Activated CD4-positive, alpha-beta T cell treated with anti-CD3 and anti-CD28 coated beads for 36 hours (primary cell): ENCODE measurements around the gene KCNG2. TPM values are rescaled to one million over a fixed set of nuclear protein-coding genes. Genes with fewer than 3 reads are reported as not detected.

Experiments
- ATAC-seq: fragments of 200-7000 bp; cut with Tn5 transposase; one replicate; pipeline ENCODE4 v1.10.0; 2021; ENCODE audit warnings: mild to moderate bottlenecking, moderate library complexity
- CTCF ChIA-PET: fragments of 350-600 bp; sonication (Branson Sonifier 250); formaldehyde crosslinking; loops from one replicate; lab custom pipeline; 2021; ENCODE audit warnings: antibody characterized with exemption; lab: Charles Lee
- POLR2A ChIA-PET: fragments of 350-600 bp; sonication (Branson Sonifier 250); formaldehyde crosslinking; loops from one replicate; lab custom pipeline; 2021; ENCODE audit warnings: antibody characterized with exemption, inconsistent platforms; lab: Charles Lee
- DNase-seq: peaks from one replicate; pipeline ENCODE4 v3.0.0-alpha.2; 2020
- H3K27ac Mint-ChIP-seq: one replicate; pipeline ENCODE4 v1.8.0; 2021; ENCODE audit warnings: mixed read lengths
- H3K27me3 Mint-ChIP-seq: one replicate; pipeline ENCODE4 v1.8.0; 2021; ENCODE audit warnings: mixed read lengths
- H3K36me3 Mint-ChIP-seq: one replicate; pipeline ENCODE4 v1.8.0; 2021; ENCODE audit warnings: low read depth, mixed read lengths
- H3K4me1 Mint-ChIP-seq: one replicate; pipeline ENCODE4 v1.8.0; 2021; ENCODE audit warnings: mixed read lengths
- H3K4me3 Mint-ChIP-seq: one replicate; pipeline ENCODE4 v1.8.0; 2021; ENCODE audit warnings: mild to moderate bottlenecking, moderate library complexity, mixed read lengths
- H3K9me3 Mint-ChIP-seq: one replicate; pipeline ENCODE4 v1.8.0; 2021; ENCODE audit warnings: low read depth, mixed read lengths
- intact Hi-C, 2 experiments: fragments of 100-400 bp; cut with DNase I in 1 of 2; cut with micrococcal nuclease in 1 of 2; formaldehyde crosslinking; loops; one replicate each; pipeline versions ENCODE4 v1.14.2 to v1.15.1; 2022 to 2024; cut with DNase I, micrococcal nuclease
- total RNA-seq, 2 experiments: library from RNA; stranded (reverse); gene quantifications; one replicate each; pipeline ENCODE4 v1.2.3, GENCODE V29; 2021

The KCNG2 gene
- total RNA-seq, 2 experiments from 2014 or later = not detected

DNA sequence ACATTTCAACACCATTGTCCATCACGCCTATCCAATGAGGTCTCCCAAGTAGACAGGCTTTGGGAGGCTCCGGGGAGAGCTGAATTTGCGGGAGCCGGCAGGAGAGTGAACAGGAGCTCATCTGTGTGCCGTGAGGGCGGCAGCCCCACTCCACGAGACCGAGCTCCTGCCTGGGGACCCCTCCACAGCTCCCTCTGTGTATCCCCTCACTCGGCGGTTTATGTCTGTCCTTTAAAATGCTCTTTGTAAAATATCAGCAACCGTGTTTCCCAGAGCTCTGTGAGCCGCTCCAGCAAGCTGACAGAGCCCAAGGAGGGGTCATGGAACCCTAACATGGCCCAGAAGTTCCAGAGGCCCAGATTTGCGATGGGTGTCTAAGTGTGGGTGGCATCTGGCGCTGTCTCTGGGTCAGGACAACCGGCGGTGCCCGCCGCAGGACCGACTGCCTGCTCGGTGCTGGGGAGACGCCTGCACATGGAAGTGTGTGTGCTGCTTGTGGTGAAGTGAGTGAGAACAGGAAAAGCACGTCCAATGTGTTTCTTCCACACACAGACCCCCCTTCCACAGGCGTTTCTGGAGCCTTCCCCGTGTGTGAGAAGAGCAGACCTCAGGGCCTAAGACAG is 118.9 kb downstream of the KCNG2 start:
- ChIA-PET CTCF (interaction anchor here (0.7 kb wide), 1 partner anchor 80 kb away, joined by 3 read pairs; no protein-coding TSS in a partner anchor), POLR2A (no interaction called here)
- ATAC-seq (no peak), DNase-seq (no peak)
- intact Hi-C loops = no loop called here
- Mint-ChIP-seq H3K4me1 (peaks cover 26% of the 10 kb centered on the region), H3K9me3 (no peaks in the 10 kb centered on the region), H3K4me3 (no peak overlapping the region), H3K27ac (no peak overlapping the region), H3K27me3 (no peaks in the 10 kb centered on the region), H3K36me3 (peaks cover 32% of the 10 kb centered on the region)

DNA sequence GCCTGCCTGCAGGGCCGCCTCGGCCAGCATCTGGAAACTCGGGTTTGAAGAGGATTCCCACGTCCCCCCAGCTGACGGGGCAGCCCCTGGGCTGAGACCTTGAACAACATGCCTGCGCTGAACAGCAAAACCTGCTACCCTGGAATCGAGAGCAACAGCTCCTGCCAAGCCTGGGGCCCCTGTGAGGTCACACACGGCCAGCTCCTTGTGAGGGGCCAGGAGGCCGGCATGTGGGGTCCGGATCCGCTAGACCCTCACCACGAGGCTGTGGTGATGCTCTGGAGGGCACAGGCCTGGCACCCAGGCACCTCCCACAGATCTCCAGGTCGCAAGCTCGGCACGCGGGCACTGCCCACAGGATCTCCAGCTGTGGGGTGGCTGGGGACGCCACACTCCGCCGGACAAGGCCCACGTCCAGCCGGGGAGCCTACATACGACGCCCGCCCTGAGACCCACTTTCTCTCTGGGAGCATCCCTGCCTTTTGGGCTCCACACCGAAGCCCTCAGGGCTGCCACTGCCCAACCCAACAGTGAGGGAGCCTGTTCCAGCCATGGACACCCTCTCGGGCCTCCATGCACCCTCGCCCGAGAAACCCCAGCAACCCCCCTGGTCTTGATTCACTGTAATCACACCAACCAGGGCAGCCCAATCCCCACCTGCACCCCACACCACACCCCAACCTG is 119.6 kb downstream of the KCNG2 start:
- intact Hi-C loops = no loop called here
- H3K4me3 Mint-ChIP-seq = no peak overlapping the region
- CTCF ChIA-PET = interaction anchor here (0.7 kb wide), 1 partner anchor 79 kb away, joined by 3 read pairs; no protein-coding TSS in a partner anchor
- POLR2A ChIA-PET = no interaction called here
- peaks cover 32% of the 10 kb centered on the region for H3K36me3 Mint-ChIP-seq
- H3K9me3 Mint-ChIP-seq = no peaks in the 10 kb centered on the region
- no peak overlapping the region for H3K27ac Mint-ChIP-seq
- DNase-seq (no peak), ATAC-seq (no peak)
- H3K27me3 Mint-ChIP-seq = no peaks in the 10 kb centered on the region
- peaks cover 23% of the 10 kb centered on the region for H3K4me1 Mint-ChIP-seq

DNA sequence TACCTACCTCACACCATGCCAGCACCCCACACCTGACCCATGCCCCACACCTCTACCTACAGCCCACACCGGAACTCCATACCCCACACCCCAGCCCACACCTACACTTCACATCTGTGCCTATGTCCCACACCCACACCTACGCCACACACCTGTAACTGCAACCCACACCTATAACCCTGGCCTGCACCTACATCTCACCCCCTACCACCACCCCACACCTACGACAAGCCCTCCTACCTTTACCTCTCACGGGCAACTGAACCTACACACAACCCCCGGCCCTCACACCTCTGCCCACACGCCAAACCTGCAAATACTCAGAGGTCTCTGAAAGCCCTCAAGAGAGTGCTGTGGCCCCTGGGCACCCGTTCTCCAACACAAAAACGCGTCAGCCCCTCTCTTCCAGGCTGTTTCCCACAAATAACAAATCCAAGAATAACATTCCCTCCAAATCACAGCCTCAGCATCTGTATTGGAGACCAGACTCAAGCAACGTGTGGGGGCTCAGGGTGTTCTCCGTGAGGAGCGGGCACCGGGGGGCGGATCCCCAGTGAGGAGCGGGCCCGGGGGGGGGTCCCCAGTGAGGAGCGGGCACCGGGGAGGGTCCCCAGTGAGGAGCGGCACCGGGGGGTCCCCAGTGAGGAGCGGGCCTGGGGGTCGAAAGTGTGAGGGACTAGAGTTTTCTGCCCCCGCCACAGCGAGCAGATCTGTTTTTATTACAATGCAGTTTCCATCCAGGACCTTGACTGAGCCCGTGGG is 120.3 kb downstream of the KCNG2 start:
- Mint-ChIP-seq H3K27ac (no peak overlapping the region), H3K36me3 (peaks cover 31% of the 10 kb centered on the region), H3K4me3 (no peak overlapping the region), H3K4me1 (peaks cover 16% of the 10 kb centered on the region), H3K27me3 (no peaks in the 10 kb centered on the region), H3K9me3 (no peaks in the 10 kb centered on the region)
- intact Hi-C loops = no loop called here
- ATAC-seq = no peak
- DNase-seq = no peak
- CTCF ChIA-PET = no interaction called here
- POLR2A ChIA-PET = no interaction called here

DNA sequence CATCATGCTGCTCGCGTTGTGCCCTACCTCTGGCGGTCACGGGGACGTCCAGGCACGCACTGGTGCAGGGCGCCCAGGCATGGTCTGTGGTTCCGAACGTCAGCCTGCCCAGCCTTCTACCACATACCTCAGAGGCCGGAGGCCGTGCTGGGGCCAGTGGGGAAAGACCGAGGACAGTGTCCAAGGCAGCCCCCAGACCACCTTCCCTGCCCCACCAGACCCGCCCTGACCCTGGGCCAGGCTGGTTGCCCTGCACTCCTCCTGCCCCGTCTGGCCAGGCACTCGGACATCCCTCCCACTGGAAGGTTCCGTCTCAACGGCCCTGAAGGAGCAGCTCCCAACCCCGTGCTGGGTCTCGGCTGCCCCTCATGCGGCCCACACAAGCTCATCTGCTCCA is 120.9 kb downstream of the KCNG2 start:
- no peak for DNase-seq
- Mint-ChIP-seq H3K27ac (no peak overlapping the region), H3K4me1 (peaks cover 10% of the 10 kb centered on the region), H3K4me3 (no peak overlapping the region), H3K36me3 (peaks cover 28% of the 10 kb centered on the region), H3K9me3 (no peaks in the 10 kb centered on the region), H3K27me3 (no peaks in the 10 kb centered on the region)
- ChIA-PET CTCF (no interaction called here), POLR2A (no interaction called here)
- no peak for ATAC-seq
- intact Hi-C loops = no loop called here

DNA sequence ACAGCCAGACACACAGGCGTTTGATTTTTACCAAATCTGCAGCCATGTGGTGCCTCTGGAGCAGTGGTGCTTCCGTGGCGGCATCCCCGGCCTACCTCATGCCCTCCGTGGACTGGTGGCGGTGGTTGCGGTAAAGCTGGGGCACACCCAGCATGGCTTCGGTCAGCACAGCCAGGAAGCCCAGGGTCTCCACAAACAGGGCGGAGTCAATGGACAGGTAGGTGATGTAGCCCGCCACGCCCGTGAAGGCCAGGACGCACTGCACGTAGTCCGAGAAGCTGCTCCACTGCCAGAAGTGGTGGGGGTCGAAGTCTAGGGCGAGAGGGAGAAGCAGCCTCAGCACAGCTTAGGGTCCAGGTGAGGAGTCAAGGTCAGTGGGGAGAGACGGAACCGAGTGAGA is 121.4 kb downstream of the KCNG2 start:
- intact Hi-C loops = no loop called here
- Mint-ChIP-seq H3K36me3 (peaks cover 29% of the 10 kb centered on the region), H3K27ac (peak overlapping the region; percentile 31), H3K4me1 (peaks cover 8% of the 10 kb centered on the region), H3K4me3 (no peak overlapping the region), H3K27me3 (no peaks in the 10 kb centered on the region), H3K9me3 (no peaks in the 10 kb centered on the region)
- ChIA-PET POLR2A (no interaction called here), CTCF (no interaction called here)
- DNase-seq (no peak), ATAC-seq (no peak)

DNA sequence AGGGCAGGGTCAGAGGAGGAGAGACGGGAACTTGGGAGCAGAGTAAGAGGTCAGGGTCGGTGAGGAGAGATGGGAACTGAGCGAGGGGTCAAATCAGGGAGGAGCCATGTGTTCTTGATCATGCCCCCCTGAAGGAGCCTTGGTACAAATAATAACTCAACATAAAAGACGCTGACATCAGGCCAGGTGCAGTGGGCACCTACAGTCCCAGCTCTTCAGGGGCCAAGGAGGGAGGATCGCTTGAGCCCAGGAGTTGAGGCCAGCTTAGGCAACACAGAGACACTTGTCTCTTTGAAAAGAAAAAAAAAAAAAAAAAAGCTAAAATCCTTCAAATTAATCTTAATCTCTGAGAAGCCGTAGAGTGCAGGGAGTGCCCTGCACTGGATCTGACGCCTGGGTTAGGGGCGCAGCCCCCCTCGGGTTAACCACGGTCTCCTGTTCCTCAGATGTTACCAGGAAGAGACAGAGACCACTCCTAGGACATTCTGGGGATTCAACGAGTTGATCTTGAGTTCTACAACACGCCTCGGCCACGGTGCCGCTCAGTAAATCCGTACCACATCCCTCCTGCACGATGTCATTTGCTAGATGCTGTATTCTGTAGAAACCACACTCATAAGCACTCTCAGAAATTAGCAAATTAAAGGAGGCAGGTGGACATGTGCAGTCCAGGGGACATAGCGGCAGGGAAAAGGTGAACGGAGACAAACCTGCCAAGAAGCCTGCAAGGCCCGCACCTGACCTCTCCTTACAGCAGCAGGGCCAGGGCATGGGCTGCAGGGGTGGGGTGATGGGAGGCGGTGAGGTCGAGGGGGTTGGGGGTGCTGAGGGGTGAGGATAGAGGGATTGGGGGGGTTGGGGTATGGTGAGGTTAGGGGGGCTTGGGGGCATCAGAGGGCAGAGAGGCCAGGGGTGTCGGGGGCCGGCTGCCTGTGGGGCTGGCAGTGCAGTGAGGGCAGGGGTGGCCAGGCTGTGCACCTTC is 124.5 kb downstream of the KCNG2 start:
- POLR2A ChIA-PET = no interaction called here
- Mint-ChIP-seq H3K27ac (no peak overlapping the region), H3K27me3 (no peaks in the 10 kb centered on the region), H3K36me3 (peaks cover 22% of the 10 kb centered on the region), H3K9me3 (no peaks in the 10 kb centered on the region), H3K4me3 (no peak overlapping the region), H3K4me1 (no peaks in the 10 kb centered on the region)
- ATAC-seq (no peak), DNase-seq (no peak)
- intact Hi-C loops = no loop called here
- CTCF ChIA-PET = no interaction called here

DNA sequence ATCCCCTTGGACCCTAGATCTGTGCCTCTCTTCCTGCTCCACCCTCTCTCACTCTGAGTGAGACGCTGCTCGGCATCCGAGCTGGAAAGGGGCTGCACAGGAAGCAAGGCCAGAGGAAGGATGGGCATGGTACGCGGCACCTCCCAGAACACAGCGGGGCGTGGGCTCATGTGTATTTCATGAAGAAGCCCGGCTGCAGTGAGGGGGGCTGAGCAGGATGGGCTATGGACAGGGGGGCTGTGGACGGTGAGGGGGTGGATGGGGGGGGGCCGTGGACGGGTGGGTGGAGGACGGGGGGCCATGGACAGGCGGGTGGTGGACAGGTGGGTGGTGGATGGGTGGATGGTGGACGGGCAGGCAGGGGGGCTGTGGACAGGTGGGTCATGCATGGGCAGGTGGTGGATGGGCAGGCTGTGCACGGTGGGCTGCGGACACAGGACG is 125.3 kb downstream of the KCNG2 start:
- ATAC-seq = no peak
- Mint-ChIP-seq H3K4me1 (no peaks in the 10 kb centered on the region), H3K36me3 (peaks cover 24% of the 10 kb centered on the region), H3K4me3 (no peak overlapping the region), H3K27ac (no peak overlapping the region), H3K27me3 (no peaks in the 10 kb centered on the region), H3K9me3 (no peaks in the 10 kb centered on the region)
- POLR2A ChIA-PET = no interaction called here
- DNase-seq = no peak
- CTCF ChIA-PET = no interaction called here
- intact Hi-C loops = no loop called here

DNA sequence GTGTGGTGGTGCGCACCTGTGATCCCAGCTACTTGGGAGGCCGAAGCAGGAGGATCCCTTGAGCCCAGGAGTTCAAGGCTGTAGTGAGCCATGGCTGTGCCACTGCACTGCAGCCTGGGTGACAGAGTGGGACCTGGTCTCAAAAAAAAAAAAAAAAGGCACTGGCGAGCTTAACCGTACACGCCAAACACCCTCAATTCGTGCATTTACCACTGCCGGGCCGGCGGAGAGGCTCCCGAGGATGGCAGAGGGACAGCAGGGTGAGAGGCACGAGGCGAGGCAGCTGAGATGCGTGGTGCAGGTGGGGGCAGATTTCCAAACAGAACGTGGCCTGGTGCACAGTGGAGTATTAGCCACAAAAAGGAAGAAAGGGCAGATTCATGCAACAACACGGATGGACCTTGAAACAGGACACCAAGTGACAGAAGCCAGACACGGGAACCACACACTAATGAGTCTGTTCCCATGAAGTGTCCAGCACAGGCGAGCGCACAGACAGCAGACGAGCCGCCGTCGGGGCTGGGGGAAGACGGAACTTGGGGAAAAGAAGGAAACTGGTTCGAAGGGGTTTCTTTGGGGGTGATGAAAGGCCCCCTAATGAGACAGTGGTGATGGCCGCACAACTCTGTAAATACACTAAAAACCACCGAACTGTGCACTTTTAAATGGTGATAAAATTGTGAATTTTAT is 126.3 kb downstream of the KCNG2 start:
- intact Hi-C loops = no loop called here
- POLR2A ChIA-PET = no interaction called here

DNA sequence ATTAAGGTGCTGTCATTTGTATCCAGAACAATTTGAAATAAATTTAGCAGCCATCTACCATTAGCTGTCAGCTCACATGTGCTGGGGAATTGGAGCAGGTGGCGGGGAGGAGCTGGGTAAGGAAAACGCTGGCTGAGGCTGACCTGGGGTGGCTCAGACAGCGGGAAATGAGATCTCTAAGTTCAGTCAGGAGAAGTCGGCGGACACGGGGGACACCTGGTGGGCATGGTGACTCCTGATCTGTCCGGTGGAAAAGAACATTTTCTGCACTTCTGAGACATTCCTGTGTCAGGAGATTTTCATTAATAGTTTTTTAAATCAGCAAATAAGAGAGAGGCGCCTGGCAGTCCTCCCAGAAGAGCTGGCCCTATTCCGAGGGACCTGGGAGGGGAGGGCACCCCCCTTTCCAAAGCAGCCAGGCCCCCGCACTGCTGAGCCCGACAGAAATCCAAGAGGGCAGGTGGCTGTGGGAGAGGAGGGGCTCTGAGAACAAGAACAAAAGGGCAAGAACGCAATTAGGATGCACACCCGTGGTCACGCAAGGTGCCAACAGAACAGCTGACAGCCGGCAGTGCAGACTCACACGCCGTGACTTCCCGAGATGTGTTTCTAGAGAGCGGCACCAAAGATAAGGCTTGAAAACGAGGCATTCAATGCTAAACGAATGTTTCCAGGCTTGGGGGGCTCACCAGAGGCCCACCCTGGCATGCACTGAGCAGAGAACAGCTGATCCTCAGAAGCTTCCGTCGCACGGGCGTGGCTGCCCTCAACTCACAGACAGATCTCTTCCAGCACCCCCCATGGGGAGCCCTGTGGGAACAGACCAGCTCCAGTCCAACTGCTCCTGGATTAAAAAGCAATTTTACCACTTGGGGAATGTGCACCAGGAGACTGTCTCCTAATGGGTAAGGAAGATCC is 127.3 kb downstream of the KCNG2 start:
- H3K36me3 Mint-ChIP-seq = peaks cover 42% of the 10 kb centered on the region
- no peaks in the 10 kb centered on the region for H3K27me3 Mint-ChIP-seq
- H3K4me3 Mint-ChIP-seq = no peak overlapping the region
- DNase-seq = no peak
- intact Hi-C loops = no loop called here
- ATAC-seq = no peak
- H3K9me3 Mint-ChIP-seq = peaks cover 14% of the 10 kb centered on the region
- POLR2A ChIA-PET = no interaction called here
- H3K27ac Mint-ChIP-seq = no peak overlapping the region
- CTCF ChIA-PET = no interaction called here
- H3K4me1 Mint-ChIP-seq = no peaks in the 10 kb centered on the region

More for the DNA sequence above, 126.3 kb downstream of the KCNG2 start:
- Mint-ChIP-seq H3K9me3 (peaks cover 4% of the 10 kb centered on the region), H3K36me3 (peaks cover 34% of the 10 kb centered on the region), H3K4me3 (no peak overlapping the region), H3K27me3 (no peaks in the 10 kb centered on the region), H3K4me1 (no peaks in the 10 kb centered on the region), H3K27ac (no peak overlapping the region)
- no peak for DNase-seq
- CTCF ChIA-PET = no interaction called here
- no peak for ATAC-seq

DNA sequence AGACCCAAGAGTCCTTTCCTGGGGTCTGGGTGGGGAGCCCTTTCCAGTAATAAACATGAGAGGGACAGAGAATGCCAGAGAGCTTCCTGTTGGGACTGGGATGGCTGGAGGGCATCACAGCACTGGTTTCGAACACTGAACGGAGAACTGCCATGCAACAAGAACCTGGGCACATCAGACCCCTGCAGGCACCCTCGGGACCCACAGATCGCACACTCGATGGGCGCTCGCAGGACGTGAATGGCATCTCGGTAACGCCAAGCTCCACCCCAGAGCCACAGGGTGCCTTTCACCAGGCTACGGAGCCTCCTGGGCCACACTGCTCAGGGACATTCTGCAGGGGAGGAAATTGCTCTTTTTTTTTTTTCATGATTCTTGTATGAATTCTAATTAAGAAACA is 128.6 kb downstream of the KCNG2 start:
- no peak overlapping the region for H3K4me3 Mint-ChIP-seq
- H3K9me3 Mint-ChIP-seq = peaks cover 20% of the 10 kb centered on the region
- intact Hi-C loops = no loop called here
- H3K27ac Mint-ChIP-seq = no peak overlapping the region
- DNase-seq (no peak), ATAC-seq (no peak)
- ChIA-PET POLR2A (no interaction called here), CTCF (no interaction called here)
- no peaks in the 10 kb centered on the region for H3K4me1 Mint-ChIP-seq
- H3K27me3 Mint-ChIP-seq = no peaks in the 10 kb centered on the region
- H3K36me3 Mint-ChIP-seq = peaks cover 49% of the 10 kb centered on the region
